Left lung (tissue), 10 donors: ENCODE data around the gene JAZF1. TPM values are rescaled to one million over a fixed set of nuclear protein-coding genes. Genes with fewer than 3 reads are reported as not detected.

Source experiments
- ATAC-seq: fragments of 200-7000 bp; cut with Tn5 transposase; one replicate; pipeline ENCODE4 v1.9.1; 2020; ENCODE audit warnings: moderate library complexity
- DNase-seq, 4 donors: peaks; one replicate each; pipeline ENCODE4 v3.0.0-alpha.2; 2013 to 2020
- H3K27ac ChIP-seq, 2 donors: fragments of 200-600 bp; sonication (generic) in 1 of 2; one replicate each; pipeline versions ENCODE4 v1.5.0 to v1.8.0; 2020 to 2021
- H3K27me3 ChIP-seq, 2 donors: fragments of 200-600 bp; sonication (generic) in 1 of 2; one replicate each; pipeline versions ENCODE4 v1.5.0 to v1.8.0; 2020 to 2021
- H3K36me3 ChIP-seq, 2 donors: fragments of 200-600 bp; sonication (generic) in 1 of 2; one replicate each; pipeline versions ENCODE4 v1.5.0 to v1.8.0; 2020 to 2021
- H3K4me1 ChIP-seq, 2 donors: fragments of 200-600 bp; one replicate each; pipeline ENCODE4 v1.8.0; 2021
- H3K4me3 ChIP-seq, 2 donors: fragments of 200-600 bp; sonication (generic) in 1 of 2; one replicate each; pipeline versions ENCODE4 v1.5.0 to v1.8.0; 2020 to 2021; ENCODE audit warnings: mild to moderate bottlenecking in 1 of 2
- H3K9me3 ChIP-seq, 2 donors: fragments of 200-600 bp; sonication (generic) in 1 of 2; one replicate each; pipeline versions ENCODE4 v1.5.0 to v1.8.0; 2020 to 2021
- intact Hi-C, 2 donors: fragments of 100-400 bp; cut with DNase I; formaldehyde crosslinking; loops; one replicate each; pipeline versions ENCODE4 v1.11.2 to v1.14.2; 2022
- polyA plus RNA-seq, 6 donors: library from polyadenylated mRNA; unstranded; fragments of 120-200 nt; gene quantifications; one replicate each; pipeline ENCODE4 v1.2.1, GENCODE V29; 2013; ENCODE audit not compliant: insufficient read length in 6 of 6
- total RNA-seq, 2 donors: library from RNA; stranded (reverse); fragmentation: NEBNext Ultra II Directional; extraction: Animal tissue kit (Norgen Biotek cat#: 25700); gene quantifications; one replicate each; pipeline ENCODE4 v1.2.1, GENCODE V29; 2021
- TF ChIP-seq, protein P1 (sequence below), 2 donors: fragments of 200-600 bp; sonication (generic) in 1 of 2; IDR thresholded peaks; one replicate each; pipeline versions ENCODE4 v1.5.0 to v1.8.0; 2021; ENCODE audit warnings: antibody characterized with exemption in 2 of 2
- donor health status: DM: no; HTN: yes; CAD: no.
- donor health status: DM: no; HTN: no; CAD: no.

JAZF1 gene
- total and polyA plus RNA-seq, 8 donors: 11.1 to 18.2 (median 13.8) TPM

DNA sequence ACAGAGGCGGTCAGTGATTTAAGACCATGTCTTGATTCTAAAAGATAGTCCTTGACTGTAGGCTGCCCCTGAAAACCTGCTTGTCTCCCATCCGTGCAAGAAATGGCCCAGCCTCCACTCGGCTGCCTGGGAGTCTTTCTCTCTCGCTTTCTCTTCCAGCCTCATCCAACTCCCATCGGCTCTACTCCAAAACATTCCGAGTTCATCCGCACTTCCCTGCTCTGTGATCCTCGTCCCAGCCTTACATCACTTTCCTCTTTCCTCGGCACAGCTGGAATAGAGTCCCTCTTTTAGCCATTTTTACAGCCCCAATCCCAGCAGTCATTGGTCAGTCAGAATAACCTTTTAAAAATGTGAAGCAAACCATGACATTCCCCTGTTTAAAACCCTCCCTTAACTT is 305.5 kb downstream of the JAZF1 start:
- intact Hi-C loops: no loop called here
- H3K4me1 ChIP-seq: peaks cover 0 to 6% of the 10 kb centered on the region in 2 donors
- no peak for DNase-seq
- TF ChIP-seq, protein P1, sequence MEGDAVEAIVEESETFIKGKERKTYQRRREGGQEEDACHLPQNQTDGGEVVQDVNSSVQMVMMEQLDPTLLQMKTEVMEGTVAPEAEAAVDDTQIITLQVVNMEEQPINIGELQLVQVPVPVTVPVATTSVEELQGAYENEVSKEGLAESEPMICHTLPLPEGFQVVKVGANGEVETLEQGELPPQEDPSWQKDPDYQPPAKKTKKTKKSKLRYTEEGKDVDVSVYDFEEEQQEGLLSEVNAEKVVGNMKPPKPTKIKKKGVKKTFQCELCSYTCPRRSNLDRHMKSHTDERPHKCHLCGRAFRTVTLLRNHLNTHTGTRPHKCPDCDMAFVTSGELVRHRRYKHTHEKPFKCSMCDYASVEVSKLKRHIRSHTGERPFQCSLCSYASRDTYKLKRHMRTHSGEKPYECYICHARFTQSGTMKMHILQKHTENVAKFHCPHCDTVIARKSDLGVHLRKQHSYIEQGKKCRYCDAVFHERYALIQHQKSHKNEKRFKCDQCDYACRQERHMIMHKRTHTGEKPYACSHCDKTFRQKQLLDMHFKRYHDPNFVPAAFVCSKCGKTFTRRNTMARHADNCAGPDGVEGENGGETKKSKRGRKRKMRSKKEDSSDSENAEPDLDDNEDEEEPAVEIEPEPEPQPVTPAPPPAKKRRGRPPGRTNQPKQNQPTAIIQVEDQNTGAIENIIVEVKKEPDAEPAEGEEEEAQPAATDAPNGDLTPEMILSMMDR (IDR thresholded peaks at IDR 0.05): no peak
- no peak overlapping the region for H3K4me3 ChIP-seq
- no peak for ATAC-seq
- H3K27me3 ChIP-seq: no peaks in the 10 kb centered on the region
- no peaks in the 10 kb centered on the region for H3K9me3 ChIP-seq
- H3K36me3 ChIP-seq: no peaks in the 10 kb centered on the region
- H3K27ac ChIP-seq: no peak overlapping the region

DNA sequence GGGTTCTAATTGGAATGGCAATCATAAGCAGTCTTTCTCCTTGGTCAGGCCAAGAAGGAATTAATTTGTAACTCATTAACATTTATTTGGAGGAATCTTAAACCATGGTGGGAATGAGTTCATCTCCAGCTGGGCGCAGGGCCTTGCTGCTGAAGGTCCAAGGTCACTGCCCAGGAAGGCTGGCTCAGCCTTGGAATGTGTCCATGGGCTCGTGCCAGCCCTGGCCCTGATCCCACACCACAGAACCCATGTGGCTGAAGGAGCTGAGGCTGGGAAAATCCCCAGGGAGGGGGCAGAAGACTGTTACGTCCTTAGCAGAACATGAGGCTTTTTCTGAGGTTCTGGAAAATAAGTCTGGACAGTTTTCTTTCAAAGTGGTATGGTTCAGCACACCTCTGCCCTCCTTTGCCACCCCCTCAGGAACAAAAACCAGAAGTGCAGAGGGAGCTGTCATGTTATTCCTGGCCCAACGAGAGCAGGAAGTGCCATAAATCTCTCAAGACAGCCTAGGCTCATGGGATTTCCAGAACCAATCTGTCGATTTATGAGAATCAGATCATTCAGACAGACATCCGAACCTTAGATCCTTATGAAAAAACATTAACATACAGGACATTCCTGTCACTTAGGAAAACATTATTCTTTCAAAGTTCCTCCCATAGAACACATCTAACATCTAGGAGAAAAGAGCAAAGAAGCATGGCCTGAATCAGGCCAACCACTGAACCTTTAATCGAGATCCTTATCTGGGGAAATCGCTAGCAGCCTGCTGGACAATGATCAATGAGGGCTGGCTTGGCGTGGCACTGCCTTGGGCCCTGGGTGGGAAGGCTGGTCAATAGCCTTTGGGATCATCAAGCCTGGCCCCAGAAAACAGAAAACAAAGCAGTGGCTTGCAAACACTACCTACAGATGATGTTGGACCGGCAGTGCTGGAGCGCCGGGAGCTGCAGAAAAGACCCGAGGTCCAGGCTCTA is 306.3 kb downstream of the JAZF1 start:
- DNase-seq (peak in 2 of 4 donors; percentile 51 to 85), ATAC-seq (peak; percentile 89)
- TF ChIP-seq, protein P1 (IDR thresholded peaks at IDR 0.05): no peak
- H3K36me3 ChIP-seq: no peaks in the 10 kb centered on the region
- peaks cover 0 to 6% of the 10 kb centered on the region in 2 donors for H3K4me1 ChIP-seq
- H3K27me3 ChIP-seq: no peaks in the 10 kb centered on the region
- intact Hi-C loops: no loop called here
- no peaks in the 10 kb centered on the region for H3K9me3 ChIP-seq
- no peak overlapping the region for H3K27ac ChIP-seq
- H3K4me3 ChIP-seq: no peak overlapping the region

DNA sequence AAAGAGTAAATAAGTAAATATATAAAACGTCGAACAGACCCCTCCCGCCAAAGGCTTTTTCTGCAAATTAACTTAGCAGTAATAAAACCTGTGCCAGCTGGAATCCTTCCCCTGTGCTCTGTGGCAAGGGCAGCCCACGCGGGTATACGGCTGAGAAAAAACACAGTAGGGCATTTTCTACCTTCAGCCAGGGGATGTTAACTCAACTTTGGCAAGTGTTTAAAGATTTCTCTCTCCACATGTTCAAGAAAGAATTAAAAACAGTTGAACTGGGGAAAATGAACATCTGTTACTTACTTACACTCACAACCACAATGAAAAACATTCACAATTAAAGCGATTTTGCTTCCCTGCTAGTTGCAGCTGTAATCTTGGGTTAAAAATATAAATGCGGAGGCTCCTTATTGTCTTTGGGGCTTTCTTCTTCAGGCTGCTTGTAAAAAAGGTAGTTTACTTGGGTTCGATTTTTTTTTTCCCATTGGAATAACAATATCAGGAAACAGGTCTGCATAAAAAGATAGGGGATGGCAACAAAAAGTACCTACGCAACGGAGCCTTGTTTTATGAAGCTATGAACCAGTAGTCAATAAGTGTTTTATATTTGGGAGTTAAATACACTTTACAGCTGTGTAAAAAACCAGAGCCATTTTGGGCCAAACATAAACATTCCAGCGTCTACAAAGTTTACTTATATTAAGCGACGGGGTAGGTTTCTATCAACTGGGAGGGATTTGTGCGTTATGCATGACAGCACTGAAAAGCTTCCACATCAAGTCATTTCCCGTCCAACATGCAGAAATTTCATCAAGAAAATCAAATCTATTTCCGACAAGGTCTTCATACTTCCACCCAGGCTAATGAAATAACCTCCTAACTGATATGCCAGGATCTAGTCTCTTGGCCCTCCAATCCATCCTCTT is 308.0 kb downstream of the JAZF1 start:
- no peaks in the 10 kb centered on the region for H3K36me3 ChIP-seq
- no peaks in the 10 kb centered on the region for H3K27me3 ChIP-seq
- peaks cover 0 to 6% of the 10 kb centered on the region in 2 donors for H3K4me1 ChIP-seq
- no peak overlapping the region for H3K4me3 ChIP-seq
- no peak for DNase-seq
- ATAC-seq: no peak
- no peak overlapping the region for H3K27ac ChIP-seq
- H3K9me3 ChIP-seq: no peaks in the 10 kb centered on the region
- TF ChIP-seq, protein P1 (IDR thresholded peaks at IDR 0.05): no peak
- intact Hi-C loops: no loop called here

DNA sequence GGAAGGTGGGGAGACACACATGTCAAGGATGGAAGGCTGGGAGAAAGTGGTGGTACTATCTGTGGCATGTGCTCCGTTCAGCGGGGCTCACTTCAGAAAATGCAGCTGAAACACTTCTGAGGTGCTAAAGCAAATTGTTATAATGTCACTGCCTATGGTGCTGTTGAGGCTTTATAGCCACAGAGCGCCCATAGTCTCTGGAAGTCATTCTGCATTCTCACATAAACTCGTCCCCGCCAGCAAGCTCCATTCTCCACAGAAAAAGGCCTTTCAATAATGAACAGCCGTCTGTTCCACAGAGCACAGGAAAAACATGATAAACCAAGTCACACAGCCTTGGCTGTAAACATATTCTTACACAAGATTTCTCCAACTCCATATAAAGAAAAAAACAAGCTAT is 308.7 kb downstream of the JAZF1 start:
- H3K4me3 ChIP-seq: no peak overlapping the region
- intact Hi-C loops: no loop called here
- no peak for DNase-seq

More for the DNA sequence above, 308.7 kb downstream of the JAZF1 start:
- Histone ChIP-seq H3K36me3 (no peaks in the 10 kb centered on the region), H3K27me3 (no peaks in the 10 kb centered on the region), H3K4me1 (peaks cover 0 to 6% of the 10 kb centered on the region in 2 donors), H3K9me3 (no peaks in the 10 kb centered on the region), H3K27ac (no peak overlapping the region)
- no peak for ATAC-seq
- TF ChIP-seq, protein P1 (IDR thresholded peaks at IDR 0.05): no peak
